GM21515 (cell line): Measurements from ENCODE around the gene CCDC184.

Source experiments
- ATAC-seq: cut with Tn5 transposase; IDR thresholded peaks from one replicate; pipeline ENCODE4 v1.9.1; 2021; ENCODE audit not compliant: unreplicated experiment

CCDC184 gene

DNA sequence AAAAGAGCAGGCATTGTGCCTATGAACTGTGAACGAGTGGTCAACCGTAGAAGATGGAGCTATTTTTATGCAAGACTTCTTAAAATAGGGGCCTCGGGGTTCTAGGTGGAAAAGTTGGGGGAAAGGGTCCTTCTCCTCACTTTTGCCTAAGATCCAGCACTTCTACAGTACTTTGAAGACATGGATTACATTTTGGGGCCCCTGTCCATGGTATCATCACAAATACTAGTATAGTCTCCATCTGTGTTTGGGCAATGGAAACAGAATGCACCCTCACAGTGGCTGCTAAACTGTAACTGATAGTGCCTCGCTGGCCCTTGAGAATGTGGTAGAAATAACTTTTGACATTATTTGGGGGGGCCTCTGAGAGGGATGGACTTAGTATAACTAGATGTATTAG, 5.5 kb upstream of the CCDC184 start:
- no peak for ATAC-seq

- no peak for ATAC-seq
These were observed 4.0 kb upstream of the CCDC184 start for GRCh38 chr12:48179466-48179865.

- no peak for ATAC-seq
These were observed 3.0 kb upstream of the CCDC184 start for GRCh38 chr12:48180424-48180823.

GRCh38 chr12:48180857-48181495, 2.5 kb upstream of the CCDC184 start:
- ATAC-seq, result no peak

GRCh38 chr12:48182631-48183030, 813 bp upstream of the CCDC184 start:
- no peak for ATAC-seq

- no peak for ATAC-seq
These were observed 568 bp downstream of the CCDC184 start for GRCh38 chr12:48183876-48184548.

- ATAC-seq, result no peak
These were observed 1.1 kb downstream of the CCDC184 start for GRCh38 chr12:48184549-48184922.

GRCh38 chr12:48185181-48185919, 1.9 kb downstream of the CCDC184 start:
- no peak for ATAC-seq

GRCh38 chr12:48187916-48188695, 4.7 kb downstream of the CCDC184 start:
- no peak for ATAC-seq

DNA sequence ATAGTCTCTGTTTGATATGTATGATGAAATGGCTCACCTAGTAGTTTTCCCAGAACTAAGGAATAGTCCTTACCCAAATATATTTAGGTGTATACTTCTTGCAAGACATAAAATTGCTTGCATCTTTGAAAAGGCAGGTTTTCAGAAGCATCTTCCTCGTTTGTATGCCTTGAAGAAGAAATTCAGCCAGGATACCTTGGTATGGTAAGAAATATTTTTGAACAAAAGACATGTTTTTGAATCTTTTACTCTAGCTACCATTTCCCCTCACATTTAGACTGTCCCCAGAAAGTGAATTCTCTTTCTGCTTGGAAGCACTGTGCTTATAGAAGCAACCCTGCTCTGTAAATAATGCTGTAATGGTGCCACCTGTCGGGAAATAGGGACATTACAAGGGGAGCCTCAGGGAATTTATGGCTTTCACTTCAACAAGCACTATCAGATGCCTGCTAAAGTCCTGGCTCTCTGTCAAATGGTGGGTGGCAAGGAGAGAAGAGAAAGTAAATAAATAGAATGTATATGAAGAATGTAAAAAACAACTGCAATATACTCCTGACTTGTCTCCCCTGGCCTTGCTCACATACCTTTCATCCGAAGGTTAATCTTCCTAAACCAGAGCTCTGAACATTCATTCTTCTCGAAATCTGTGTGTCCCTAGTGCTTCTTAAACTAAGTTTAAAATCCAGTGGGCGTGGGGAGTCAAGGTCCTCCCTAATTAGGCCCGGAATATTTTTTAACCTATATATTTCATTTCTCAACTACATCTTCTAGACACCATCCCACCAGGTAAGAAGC, 6.1 kb downstream of the CCDC184 start:
- peak; percentile 65 for ATAC-seq

- ATAC-seq, result no peak
These were observed 7.7 kb downstream of the CCDC184 start for GRCh38 chr12:48191096-48191495.

GRCh38 chr12:48192861-48193260, 9.4 kb downstream of the CCDC184 start:
- no peak for ATAC-seq

DNA sequence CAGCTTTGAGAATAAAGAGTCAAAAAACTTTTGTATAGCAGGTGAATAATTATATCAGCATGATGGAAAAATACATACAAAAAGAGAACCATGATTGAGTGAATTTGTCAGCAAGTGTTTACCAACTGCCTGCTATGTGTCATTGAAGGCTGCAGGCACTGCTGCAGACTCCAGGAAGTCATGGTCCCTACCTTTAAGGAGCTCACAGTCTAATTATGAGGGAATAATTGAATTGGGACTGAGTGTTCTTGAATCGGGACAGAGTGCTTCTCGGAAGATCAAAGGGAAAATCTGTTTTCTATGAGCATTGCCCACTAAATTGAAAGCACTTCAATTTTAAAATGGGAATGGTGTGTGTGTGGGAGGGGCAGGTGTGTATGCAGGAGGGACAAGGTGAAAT, 10.2 kb downstream of the CCDC184 start:
- no peak for ATAC-seq

- ATAC-seq, result no peak
These were observed 11.4 kb downstream of the CCDC184 start for GRCh38 chr12:48194799-48195201.

DNA sequence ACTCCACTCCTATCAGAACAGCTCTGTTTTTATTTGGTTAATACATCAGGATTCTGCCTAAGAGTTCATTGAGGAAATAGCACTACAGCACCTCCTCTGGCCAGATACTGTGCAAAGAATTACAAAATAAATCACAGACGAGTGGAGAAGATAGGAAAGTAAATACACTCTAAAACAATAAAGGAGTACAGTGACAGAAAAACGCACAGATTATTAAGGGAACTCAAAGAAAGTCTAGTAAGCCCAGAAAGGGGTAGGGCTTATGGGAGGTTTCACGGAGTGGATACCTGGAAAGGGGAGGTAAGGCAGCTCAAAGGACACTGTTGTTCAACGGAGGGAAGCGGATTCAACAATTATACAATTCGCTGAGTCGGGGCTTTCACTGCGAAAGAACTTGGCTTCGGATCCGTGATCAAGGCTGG, 14.1 kb downstream of the CCDC184 start:
- ATAC-seq, result no peak

DNA sequence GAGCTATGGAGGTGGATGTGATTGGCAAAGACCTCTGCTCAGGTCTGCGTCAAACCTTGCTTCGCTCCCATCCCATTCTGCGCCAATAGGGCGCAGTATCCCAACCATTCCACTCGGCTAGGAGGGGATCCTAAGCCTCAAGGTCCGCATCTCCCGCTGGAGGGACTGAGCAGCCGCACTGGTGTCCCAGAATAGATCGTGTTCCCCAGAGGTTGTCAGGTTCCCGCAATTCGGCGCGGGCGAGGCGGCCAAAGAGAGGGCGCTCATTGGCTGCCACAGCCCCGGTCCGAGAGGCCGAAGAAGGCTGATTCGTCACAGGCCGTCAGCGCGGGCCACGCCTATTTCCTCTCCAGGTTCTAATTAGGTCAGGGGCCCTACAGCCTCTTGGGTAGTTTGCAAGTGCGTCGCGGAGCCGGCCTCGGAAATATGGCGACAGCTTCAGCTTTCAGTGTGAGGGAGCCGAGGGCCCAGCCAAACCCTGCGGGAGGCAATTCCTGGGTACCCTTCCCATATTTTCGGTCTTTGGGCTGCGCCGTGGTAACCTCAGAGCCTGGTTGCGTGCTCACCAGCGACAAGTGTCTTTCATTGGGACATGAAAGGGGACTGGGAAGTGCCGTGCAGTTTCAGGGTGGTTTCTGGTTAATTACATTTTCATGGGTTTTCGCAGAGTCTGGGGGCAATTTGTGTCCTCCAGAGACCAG, 14.7 kb downstream of the CCDC184 start:
- peak; percentile 100 for ATAC-seq

GRCh38 chr12:48198672-48198971, 15.2 kb downstream of the CCDC184 start:
- ATAC-seq, result peak; percentile 10

- no peak for ATAC-seq
These were observed 15.5 kb downstream of the CCDC184 start for GRCh38 chr12:48198985-48199384.

DNA sequence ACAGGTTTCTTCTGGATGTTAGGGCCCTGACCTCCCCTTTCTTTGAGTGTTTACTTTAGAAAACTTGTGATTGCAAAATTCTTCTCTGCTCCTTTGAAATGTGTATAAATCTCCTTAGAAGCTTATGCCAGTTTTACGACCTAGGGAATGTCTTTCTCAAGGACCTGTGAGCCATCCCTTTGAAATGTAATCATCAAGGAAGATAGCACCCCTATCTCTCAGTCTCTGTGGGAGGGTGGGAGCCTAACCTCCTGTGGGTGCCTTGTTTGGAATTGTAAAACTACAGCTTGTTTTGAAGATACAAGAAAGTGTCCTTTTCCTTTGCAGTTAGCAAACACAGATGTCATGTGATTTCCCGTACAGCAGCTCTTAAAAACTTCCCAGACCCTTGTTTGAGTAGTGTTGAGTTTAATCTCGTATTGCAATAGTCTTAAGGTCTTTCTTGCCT, 16.4 kb downstream of the CCDC184 start:
- ATAC-seq, result no peak

DNA sequence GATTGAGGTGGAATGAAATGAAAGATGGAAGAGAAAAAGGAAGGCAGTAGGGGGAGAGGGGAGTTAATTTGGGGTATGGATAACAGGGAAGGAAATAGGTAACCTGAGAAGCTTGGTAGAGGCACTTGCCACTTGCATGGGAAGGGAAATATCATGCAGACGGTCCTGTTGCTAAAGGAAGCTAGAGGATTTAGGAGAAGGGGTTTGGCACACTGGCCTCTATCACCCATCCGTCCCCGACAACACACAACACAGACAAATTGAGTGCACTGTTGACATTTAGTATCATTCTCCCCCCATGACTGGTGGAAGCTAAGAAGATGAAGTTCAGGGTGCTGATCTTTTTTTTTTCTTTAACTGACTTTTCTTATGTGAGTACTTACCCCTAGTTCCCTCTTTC, 17.6 kb downstream of the CCDC184 start:
- no peak for ATAC-seq
